Measurements from ENCODE around the gene TAS1R2. TPM values are rescaled to one million over a fixed set of nuclear protein-coding genes. Genes with fewer than 3 reads are reported as not detected.
A peak's percentile ranks its signal among the peaks of the same experiment; 100 is the strongest.

Gene TAS1R2
- total and polyA plus RNA-seq, 10 donors, result not detected

DNA sequence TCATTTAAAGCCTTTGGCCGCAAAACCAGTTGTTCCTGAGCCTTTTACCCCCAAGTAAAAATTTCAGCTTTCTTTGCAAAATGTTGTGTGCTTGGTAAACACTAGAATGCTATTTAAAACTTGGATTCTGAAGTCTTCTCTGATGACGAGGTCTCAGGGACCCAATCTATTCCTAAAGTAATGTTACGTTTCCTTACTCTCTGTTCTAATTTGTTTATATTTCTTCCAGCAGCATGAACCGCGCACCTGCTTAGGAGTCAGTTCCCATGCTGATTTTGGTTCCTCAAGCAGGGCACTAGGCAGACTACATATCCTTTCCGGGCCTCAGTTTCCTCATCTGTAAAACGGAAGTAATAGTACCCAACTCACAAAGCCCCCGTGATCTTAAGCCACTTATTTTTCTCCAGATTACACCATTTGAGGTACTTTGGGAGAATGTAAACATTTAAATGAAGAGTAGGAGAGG is 43.9 kb upstream of the TAS1R2 start:
- Histone ChIP-seq H3K4me1 (peaks cover 16 to 71% (median 44%) of the 10 kb centered on the region in 6 donors), H3K9me3 (no peaks in the 10 kb centered on the region), H3K4me3 (peak overlapping the region; percentile 64 to 92 (median 88)), H3K36me3 (peaks cover 0 to 16% (median 0%) of the 10 kb centered on the region in 6 donors), H3K27me3 (replicated peaks in 1 of 7) (no peaks in the 10 kb centered on the region), H3K27ac (peak overlapping the region; percentile 76 to 92 (median 87))
- 36 to 51% (median 38%) methylated on average over 8 of the region's 8 CpGs for WGBS, 5 donors
- no peak for TF ChIP-seq POLR2A (IDR thresholded peaks at IDR 0.05)
- no peak for TF ChIP-seq CTCF (IDR thresholded peaks at IDR 0.05 in 8 of 11, conservative IDR thresholded peaks at IDR 0.05 in 3 of 11)
- no peak for TF ChIP-seq POLR2AphosphoS5 (IDR thresholded peaks at IDR 0.05)
- DNase-seq, result no peak
- intact Hi-C loops (cut with DNase I; ENCODE audit: low total_unique reads), result loop anchor here (10.0 kb wide), 1 partner anchor 191 kb away; no protein-coding TSS in a partner anchor

DNA sequence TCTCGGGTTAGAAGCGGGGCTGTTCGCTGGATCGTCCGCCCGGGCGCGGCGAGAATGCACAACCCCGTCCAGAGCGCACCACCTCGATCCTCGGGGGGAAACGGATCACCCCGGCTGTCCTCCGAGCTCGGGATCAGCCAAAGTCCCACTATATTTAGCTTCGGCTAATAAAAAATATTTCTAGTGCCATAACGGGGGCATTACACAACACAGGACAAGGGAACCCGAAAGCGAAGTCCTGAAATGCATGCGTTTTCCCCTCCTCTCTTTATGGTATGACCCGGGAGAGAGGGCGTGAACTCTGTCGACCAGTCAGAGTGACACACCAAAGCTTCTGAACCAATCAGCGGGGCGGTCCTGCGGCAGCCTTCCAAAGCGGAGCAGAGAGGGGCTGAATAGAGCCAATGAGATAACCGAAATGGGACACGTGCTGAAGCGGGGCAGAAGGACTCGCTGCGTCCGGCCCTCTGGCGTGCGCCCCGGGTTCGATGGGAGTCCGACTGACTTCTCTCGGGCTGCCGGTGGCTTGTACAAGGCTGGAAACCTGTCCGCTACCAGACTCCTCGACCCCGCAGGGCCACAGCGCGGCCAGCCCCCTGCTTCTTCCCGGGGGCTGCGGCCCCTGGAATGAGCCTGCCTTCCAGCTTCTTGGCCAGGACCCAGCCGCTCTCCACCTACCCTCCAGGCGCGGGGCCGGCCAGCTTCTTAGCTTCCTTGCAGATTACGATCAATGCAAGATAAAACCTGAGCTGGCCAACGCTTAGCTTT is 43.2 kb upstream of the TAS1R2 start, which contains the start of gene ALDH4A1:
Gene ALDH4A1 (minus strand): TSS at position 33 of the 768 bp plus-strand sequence. CDS start 32 bp downstream, at position 1.
- Histone ChIP-seq H3K9me3 (no peaks in the 10 kb centered on the region), H3K36me3 (peaks cover 0 to 13% (median 0%) of the 10 kb centered on the region in 6 donors), H3K4me3 (peak within 1 kb of the TSS; percentile 64 to 92 (median 88)), H3K27me3 (replicated peaks in 1 of 7) (no peaks in the 10 kb centered on the region), H3K27ac (peak within 1 kb of the TSS; percentile 76 to 92 (median 87)), H3K4me1 (peaks cover 10 to 64% (median 38%) of the 10 kb centered on the region in 6 donors)
- peak; percentile 98 for DNase-seq
- intact Hi-C loops (cut with DNase I; ENCODE audit: low total_unique reads), result loop anchor here (10.0 kb wide), 1 partner anchor 192 kb away; no protein-coding TSS in a partner anchor
- WGBS, 5 donors, result 0 to 1% (median 0%) methylated on average over 36 to 55 of the region's 55 CpGs
- TF ChIP-seq CTCF (IDR thresholded peaks at IDR 0.05 in 8 of 11, conservative IDR thresholded peaks at IDR 0.05 in 3 of 11), result peak in 2 of 11 experiments; percentile 9 to 44
- no peak for TF ChIP-seq POLR2A (IDR thresholded peaks at IDR 0.05)
- peak; percentile 61 to 82 (median 79) for TF ChIP-seq POLR2AphosphoS5 (IDR thresholded peaks at IDR 0.05)

DNA sequence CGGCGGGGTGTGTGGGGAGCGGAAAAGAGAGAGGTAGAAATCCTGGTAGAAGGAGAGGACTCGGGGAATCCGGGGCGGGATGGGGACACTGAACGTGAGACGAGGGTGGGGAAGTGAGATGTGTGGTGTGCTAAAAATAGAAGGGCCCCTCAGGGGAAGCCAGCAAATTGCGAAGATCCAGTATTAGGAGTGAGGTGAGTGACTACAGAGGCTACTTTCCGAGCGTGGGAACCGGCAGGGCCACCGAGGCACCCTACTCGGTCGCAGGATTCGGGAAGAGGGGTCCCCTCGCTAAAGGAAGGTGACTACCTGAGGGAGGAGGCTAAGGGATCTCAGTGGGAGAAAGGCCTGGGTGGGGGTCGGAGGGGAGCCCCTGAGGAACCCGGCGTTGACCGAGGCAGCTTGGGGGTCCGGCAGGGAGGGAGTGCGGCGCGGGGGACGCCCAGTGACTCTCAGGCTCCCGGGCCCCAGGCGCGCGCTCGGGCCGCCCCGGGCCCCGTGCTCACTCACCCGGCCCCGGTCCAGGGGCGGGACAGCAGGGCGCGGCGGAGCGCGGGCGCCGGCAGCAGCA is 42.6 kb upstream of the TAS1R2 start:
- Histone ChIP-seq H3K9me3 (no peaks in the 10 kb centered on the region), H3K4me3 (peak overlapping the region; percentile 64 to 92 (median 88)), H3K36me3 (peaks cover 0 to 18% (median 0%) of the 10 kb centered on the region in 6 donors), H3K27me3 (replicated peaks in 1 of 7) (no peaks in the 10 kb centered on the region), H3K27ac (peak overlapping the region; percentile 76 to 92 (median 87)), H3K4me1 (peaks cover 4 to 58% (median 32%) of the 10 kb centered on the region in 6 donors)
- intact Hi-C loops (cut with DNase I; ENCODE audit: low total_unique reads), result loop anchor here (10.0 kb wide), 1 partner anchor 193 kb away; no protein-coding TSS in a partner anchor
- TF ChIP-seq CTCF (IDR thresholded peaks at IDR 0.05 in 8 of 11, conservative IDR thresholded peaks at IDR 0.05 in 3 of 11), result no peak
- TF ChIP-seq POLR2AphosphoS5 (IDR thresholded peaks at IDR 0.05), result no peak
- peak in 1 of 3 donors; percentile 24 for TF ChIP-seq POLR2A (IDR thresholded peaks at IDR 0.05)
- DNase-seq, result no peak
- 1 to 2% (median 1%) methylated on average over 30 to 44 of the region's 44 CpGs for WGBS, 5 donors
